HG02763 (cell line): ENCODE results near the gene CYB561D2.
A peak's percentile ranks its signal among the peaks of the same experiment; 100 is the strongest.

ENCODE experiments used
- ATAC-seq: cut with Tn5 transposase; IDR thresholded peaks from one replicate; pipeline ENCODE4 v1.9.1; 2021; ENCODE audit warnings: mild to moderate bottlenecking, moderate library complexity; ENCODE audit not compliant: unreplicated experiment

The CYB561D2 gene

DNA sequence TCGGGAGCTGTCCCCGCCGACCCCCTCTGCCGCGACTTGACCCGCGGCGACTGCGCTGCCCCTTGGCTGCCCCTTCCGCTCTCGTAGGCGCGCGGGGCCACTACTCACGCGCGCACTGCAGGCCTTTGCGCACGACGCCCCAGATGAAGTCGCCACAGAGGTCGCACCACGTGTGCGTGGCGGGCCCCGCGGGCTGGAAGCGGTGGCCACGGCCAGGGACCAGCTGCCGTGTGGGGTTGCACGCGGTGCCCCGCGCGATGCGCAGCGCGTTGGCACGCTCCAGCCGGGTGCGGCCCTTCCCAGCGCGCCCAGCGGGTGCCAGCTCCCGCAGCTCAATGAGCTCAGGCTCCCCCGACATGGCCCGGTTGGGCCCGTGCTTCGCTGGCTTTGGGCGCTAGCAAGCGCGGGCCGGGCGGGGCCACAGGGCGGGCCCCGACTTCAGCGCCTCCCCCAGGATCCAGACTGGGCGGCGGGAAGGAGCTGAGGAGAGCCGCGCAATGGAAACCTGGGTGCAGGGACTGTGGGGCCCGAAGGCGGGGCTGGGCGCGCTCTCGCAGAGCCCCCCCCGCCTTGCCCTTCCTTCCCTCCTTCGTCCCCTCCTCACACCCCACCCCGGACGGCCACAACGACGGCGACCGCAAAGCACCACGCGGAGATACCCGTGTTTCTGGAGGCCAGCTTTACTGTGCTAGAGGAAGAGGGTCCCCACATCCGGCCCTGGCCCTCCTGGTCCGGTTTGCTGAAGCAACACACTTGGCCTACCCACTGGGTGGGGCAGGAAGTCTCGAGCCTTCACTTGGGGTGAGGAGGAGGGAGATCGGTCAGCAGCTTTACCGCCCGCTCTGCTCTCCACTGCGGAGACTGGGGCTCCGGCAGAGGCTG lies 10.0 kb upstream of the CYB561D2 start, which contains the start of gene RASSF1:
Gene RASSF1, minus strand, starts transcription at position 389 of the 882 bp plus-strand sequence. Its CDS starts 31 bp downstream, at position 358.
- no peak for ATAC-seq

DNA sequence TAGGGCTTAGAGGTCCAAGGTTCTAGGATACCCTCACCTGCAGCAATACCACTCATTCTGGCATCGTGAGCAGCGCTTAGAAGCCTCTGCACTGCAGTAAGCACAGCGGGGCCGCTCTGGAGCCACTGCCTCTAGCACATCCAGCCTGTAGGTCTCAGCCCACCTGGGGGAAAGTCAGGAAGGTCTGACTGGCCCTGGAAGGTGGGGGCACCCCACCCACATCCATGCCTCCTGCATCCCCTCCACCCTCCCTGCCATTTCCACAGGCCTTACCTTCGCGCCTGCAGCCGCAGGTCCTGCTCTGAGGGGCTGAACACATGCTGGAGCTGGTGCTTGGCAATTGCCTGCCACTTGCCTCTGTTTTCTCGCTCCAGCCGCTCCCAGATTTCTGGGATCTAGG lies 9.1 kb upstream of the CYB561D2 start:
- no peak for ATAC-seq

DNA sequence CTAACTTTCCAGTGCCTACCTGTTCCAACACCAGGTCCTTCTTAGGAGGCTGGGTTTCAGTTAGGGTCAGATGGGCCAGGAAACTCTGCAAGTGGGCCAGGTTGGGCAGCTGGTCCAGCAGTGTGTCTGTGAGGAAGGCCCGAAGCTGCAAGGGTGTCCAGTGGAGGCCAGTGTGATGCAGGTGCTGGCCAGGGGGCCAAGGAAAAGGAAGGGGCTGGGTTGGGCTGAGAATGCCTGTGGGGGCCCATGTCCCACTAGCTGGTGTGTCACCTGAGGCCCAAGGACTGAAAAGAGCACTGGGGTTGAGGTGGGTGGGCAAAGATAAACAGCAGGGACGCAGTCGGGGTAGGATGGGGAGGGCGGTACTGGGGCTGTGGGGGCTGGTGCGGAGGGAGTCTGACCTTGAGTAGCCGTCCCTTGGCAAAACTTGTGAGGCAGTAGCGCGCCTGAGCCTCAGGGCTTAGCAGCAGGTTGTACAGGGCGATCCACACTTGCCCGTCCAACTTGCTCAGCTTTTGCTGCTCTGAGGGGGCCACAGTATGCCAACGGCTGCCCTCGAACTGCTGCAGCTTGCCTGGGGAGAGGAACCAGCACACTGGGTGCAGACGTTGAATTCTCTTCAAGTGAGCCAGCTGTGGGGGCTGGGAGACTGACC lies 8.5 kb upstream of the CYB561D2 start:
- ATAC-seq: no peak

DNA sequence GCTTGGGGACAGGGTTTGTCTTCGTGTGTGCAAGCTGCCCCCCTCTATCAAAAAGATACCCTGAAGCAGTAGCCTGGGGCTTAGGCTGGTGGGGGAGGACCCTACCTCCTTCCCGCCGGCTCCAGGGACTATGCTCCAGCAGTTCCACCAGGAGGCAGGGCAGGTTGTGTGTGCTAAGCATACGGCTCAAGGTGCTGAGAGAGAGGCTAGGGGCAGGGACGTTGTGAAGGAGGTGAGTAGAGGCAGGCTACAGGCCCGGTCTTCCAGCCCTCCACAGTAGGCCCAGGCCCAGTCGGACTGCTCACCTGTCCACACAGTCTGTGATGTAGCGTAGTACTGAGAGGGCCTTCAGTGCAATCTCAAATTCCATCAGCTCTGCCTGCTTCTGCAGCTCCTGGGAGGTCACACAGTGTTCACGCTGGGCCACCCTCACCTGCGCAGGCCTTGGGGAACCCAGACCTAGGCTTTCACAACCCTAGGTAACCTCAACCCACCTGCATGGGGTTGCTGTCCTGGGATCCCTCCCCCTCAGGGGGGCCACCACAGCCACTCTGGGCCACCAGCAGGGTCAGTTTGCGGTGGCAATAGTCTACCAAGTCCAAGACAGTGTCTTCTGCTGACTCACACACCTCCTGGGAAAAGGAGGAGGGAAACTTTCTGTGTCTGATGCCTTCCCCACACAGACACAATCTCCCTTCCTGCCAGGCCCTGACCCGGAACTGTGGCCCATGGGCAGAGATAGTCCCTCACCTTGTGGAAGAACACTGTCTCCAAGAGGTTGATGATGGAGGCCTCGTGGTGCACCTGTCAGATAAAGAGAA lies 7.6 kb upstream of the CYB561D2 start:
- ATAC-seq: no peak

DNA sequence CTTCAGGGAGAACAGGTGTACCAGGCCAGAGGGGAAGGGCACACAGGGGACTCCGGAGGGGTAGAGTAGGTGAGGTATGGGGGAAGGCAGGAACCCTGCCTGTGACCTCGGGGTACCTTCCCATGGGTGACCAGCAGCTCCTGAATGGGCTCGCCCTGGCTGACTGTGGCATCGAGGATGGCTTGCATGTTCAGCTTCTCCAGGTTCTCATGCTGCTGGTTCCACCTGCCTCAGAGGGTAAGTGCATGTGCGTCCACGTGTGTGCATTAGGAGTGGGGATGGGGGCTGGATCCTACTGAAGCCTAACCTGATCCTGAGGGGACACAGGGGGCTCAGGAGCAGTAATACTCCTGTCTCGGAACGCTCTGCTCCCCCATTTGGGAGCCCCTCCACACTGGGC lies 5.7 kb upstream of the CYB561D2 start:
- no peak for ATAC-seq

DNA sequence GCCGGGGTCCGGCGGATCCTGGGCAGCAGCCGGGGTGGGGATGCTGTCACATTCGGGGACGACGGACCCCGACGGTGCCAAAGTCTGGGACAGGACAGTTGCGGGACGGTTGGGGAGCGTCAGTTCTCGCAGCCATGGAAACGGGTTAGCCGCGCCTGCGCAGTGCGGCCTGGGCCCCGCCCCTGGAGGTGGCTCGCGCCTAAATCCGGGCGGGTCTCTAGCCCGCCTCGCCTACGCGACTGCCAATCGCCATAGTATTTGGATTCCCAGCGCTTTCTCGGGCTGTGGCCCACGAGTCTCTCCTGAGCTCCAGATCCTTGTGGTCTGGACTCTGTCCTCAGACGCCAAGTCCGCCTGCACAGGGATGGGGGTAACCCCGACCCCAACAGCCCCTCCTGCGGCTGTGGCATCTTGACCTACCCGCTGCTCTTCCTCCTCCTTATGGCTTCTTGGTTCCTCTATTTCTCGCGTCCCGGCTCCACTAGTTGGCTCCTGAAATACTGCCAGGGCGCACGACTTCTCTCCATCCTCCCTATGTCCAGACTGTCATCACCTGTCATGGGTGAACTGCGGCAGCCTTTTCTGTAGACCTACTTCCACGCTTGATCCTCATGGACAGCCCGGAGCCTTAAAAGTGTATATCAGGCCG lies 5.0 kb upstream of the CYB561D2 start, which contains the start of gene ZMYND10:
Gene ZMYND10, minus strand, starts transcription at position 147 of the 649 bp plus-strand sequence. CDS start 153 bp downstream, outside the sequence.
- no peak for ATAC-seq

DNA sequence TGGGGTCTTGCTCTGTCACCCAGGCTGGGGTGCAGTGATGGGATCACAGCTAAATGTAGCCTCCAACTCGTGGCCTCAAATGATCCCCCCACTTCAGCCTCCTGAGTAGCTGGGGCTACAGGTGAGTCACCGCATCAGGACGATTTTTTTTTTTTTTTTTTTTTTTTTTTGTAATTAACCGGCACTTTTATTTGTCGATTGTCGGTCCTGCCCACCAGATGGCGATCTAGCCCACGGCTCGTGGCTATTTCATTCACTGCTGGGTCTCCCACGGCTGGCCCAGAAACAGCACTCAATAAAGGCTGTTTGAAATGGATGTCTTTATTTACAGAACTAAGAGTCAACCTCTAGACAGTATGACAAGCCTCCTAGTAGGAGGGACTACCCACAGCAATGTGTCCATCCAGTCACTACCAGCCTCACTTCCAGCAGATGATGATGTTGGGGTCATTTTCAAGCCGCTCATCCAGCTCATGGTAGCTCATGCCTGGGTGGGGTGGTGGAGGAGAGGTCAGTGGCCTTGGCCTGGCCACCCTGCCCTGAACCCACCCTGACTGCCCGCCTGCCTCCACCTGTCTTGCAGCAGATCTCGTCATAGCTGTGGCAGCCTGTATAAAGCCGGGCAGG lies 3.4 kb upstream of the CYB561D2 start:
- no peak for ATAC-seq

DNA sequence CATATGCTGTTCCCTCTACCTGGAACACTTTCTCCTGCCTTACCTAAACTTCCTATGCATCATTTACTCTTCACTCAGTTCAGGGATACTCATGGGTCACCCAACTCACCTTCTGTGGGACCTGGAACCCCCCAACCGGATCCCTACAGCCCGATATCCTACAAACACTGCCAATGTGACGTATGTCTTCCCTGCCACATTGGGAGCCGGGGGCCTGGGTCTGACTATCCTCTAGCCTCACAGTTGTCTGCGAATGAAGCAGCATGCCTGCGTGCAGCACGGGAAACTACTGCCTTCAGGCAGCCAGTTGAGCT lies 492 bp upstream of the CYB561D2 start:
- no peak for ATAC-seq

DNA sequence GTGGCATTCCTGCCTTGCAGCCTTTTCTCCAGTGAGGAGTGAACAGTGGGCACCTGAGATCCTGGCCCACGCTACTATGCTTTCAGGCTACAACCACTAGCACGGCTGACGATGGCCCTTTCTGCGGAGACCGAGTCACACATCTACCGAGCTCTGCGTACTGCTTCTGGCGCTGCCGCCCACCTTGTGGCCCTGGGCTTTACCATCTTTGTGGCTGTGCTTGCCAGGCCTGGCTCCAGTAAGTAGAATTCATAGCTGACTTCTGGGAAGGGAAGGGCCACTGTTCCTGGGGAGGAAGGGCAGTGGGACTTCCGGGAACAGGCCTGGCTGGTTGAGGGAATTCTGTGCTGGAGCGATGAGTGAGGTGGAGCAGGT lies 648 bp downstream of the CYB561D2 start:
- ATAC-seq: no peak

DNA sequence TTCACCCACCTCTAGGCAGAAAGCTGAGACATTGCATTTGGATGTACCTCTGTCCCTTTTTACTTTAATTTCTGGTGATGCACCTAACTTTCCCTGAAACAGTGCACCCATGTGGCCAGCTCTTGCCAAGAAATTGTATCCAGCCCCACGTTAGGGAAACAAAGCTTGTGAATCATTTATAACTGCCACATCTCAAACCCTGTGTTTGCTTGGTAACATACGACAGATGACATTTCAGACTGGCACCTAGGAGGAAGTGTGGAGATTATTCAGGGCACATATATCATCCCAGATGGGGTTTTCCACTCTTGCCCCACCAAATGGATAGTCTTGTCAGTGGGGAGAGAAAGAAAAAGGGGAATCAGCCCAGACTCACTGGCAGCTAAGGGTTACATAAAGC lies 2.1 kb downstream of the CYB561D2 start:
- no peak for ATAC-seq

DNA sequence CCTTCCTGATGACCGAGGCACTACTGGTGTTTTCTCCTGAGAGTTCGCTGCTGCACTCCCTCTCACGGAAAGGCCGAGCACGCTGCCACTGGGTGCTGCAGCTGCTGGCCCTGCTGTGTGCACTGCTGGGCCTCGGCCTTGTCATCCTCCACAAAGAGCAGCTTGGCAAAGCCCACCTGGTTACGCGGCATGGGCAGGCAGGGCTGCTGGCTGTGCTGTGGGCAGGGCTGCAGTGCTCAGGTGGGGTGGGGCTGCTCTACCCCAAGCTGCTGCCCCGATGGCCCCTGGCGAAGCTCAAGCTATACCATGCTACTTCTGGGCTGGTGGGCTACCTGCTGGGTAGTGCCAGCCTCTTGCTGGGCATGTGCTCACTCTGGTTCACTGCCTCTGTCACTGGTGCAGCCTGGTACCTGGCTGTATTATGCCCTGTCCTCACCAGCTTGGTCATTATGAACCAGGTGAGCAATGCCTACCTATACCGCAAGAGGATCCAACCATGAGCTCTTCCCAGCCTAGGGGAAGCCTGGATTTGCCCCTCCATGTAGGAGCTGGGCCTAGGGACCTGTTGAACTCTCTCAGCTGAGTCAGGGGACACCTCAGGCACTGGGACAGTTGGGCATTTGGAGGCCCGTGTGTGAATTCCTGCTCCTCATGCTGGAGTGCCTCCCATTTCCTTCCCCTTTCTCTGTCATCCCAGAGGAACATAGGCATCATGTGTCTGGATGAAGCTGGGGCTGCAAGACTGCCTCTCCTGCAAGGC lies 2.8 kb downstream of the CYB561D2 start:
- no peak for ATAC-seq

DNA sequence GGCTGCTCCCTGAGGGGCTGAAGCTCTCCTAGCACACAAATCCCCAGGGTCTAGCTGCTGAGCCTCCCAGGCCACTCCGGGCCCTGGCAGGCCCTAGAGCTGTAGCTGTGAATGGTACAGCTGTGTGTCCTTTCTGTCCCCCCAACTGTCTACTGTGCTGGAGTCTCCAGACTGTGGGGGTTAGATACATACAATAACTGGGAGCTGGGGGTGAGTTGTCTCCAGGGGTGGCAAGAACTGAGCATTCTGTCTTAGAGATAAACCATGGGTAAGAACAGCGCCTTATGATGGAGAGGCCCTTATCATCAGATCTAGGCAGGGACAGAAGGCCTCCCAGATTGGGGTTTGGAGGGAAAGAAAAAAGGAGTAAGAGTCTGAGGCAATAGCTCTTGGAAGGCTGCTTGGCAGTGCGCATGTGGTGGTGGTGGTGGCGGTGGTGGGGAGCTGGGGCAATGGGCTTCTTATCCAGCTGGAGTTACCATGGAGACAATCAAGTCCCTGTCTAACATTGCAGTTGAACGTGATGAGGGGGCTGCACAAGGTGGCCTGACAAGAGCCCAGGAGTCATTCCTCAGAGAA lies 3.6 kb downstream of the CYB561D2 start:
- ATAC-seq: no peak

DNA sequence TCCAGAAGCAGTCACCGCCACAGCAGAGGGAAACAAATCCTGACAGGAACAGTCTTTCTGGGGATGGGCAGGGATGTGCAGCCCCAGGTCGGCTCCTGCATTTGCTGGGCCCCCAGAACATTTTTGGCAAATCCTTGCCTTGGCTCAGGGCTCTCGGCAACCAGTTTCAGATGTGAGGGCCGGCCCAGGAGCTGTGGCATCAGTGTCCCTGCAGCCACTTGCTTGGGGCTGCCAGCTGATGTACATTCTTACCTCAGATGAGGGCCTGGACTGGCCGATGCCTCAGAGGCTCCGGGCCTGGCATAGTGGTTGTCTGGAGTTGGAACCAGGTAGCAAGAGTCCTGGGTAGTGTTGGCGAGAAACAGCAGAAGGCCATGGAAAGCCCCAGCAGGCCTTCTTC lies 4.2 kb downstream of the CYB561D2 start:
- ATAC-seq: no peak

DNA sequence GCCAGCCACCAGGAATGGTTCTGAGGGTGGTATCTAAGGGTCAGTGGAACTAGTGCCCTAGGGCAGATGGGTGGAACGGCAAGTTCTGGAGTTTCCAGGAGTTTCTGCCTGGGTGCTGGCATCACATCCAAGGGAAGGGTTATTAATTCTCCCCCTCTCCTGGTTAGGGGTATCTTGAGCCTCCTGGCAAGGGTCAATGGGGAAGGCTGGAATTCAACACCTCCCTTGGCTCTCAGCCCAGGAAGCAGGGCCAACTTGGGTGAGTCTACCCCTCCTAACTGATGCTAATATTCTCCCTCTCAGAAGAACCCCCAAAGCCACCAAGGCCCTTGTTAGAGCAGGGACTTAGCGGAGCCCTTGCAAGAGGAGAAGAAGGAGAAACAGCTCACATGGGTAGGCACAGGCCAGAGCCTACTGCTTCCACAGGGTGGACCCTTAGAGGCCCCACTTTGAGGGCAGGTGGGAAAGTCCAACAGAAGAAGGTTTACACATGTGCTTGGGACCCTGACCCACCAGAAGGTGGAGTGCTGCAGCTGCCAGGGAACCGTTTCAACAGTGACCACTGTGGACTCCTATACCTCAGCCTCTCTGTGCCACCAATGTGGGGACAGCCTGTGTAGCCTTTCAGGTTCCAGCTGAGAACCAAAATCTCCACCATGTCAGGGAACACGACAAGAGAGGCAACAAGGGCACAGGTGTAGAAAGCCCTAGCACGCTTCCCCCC lies 5.3 kb downstream of the CYB561D2 start:
- no peak for ATAC-seq

DNA sequence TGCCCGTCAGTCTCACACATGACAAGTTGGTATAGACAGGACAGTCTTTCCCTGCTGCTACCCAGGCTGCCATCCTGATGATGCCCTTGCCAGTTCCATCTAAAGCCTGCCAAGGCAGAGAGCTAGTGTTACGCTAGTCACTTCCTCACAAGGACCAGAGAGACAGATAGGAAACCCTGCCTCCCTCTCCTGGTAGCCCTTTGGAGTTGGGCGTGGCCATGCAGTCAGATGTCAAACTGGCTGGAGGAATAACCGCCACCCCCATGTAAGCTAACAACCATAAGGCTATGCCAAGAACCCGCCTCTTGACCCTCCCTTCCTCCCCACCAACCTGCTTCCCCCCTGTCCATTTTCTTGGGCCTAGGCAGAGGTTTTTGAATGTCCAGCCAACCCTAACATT lies 5.9 kb downstream of the CYB561D2 start:
- ATAC-seq: no peak

DNA sequence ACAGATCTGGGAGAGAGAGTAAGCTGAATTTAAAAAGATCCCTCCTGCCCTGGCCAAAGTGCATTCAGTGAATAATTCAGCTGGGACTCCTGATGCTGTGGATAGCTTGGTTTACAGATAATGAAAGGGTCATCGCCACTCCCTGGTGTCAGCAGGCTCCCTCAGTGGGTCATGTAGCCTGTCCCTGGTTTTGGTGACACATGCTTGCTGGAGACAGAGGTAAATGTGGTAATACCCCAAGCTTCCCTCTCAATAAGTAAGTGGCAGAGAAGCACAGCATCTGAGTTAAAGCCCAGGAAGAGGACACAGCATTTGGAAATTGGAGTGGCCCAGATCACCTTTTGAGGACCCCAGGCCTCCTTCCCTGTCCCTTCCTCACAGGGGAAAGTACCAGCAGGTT lies 6.8 kb downstream of the CYB561D2 start:
- no peak for ATAC-seq

DNA sequence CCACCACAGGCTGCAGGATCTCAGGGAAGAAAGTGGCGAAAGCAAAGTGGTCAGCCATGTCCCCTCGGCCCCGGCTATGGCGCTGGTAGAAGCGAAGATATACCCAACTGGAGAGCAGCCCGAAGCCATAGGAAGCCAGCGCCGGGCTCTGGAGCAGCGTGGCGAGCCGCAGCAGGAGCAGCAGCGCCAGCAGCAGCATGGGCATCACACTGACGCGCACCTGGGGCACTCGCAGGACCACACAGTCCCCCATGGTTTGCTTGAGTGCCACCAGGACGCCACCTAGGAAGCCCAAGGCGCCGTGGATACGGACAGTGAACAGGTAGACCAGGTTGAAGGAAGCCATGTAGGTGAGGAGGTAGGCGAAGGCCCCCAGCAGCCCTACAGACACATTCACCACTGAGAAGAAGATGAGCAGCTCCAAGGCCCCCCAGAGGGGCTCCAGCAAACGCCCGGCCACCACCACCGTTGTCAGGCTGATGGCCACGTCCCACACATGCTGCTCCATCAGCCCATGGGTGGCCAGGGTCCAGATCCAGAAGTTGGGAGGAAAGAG lies 7.8 kb downstream of the CYB561D2 start:
- ATAC-seq: no peak

DNA sequence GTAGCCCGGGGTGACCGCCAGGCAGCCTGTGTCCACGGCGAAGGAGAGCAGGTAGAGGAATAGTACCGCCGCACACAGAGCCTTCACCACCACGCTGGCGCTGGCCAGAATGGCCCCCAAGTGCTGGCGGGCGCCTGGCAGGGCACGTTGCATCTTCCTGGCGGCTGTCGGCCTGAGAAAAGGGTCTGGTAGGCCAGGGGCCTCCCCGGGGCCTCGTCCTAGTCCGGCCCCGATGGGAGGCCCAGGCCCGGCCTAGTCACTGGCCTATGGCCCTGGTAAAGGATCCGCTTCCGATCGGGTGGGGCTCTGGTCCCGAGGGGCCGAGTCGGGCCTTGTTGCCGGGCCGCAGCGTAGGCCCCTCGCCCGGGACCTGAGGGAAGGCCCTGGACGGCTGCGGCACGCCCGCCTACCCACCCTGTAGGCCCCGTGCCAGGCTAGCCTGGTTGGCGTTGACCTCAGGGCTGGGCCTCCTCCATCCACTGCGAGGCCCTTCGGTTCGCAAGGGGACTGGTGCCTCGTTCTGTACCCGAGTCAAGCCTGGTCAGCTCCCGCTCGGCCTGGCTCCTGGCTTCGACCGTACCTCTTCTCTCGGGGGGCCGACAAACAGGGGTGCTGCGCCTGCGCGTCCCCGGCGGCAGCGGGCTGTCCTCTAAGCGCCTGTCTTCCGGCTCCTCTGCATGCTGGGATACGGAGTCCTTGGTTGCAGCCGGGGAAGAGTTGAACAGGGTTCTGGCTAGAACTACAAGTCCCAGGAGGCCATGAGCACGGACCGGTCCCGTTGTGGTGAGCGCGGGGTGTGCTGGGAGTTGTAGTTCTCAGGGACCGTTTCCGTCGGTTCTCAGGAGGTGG lies 8.5 kb downstream of the CYB561D2 start, which contains the start of gene TMEM115:
Gene TMEM115, minus strand, starts transcription at position 611 of the 849 bp plus-strand sequence. Its CDS starts 458 bp downstream, at position 153.
- ATAC-seq: peak; percentile 97
